GM21447 (cell line): ENCODE results near the gene EPHX1.

Experiments
- ATAC-seq: cut with Tn5 transposase; IDR thresholded peaks from one replicate; pipeline ENCODE4 v1.9.1; 2021; ENCODE audit not compliant: unreplicated experiment

EPHX1 gene

DNA sequence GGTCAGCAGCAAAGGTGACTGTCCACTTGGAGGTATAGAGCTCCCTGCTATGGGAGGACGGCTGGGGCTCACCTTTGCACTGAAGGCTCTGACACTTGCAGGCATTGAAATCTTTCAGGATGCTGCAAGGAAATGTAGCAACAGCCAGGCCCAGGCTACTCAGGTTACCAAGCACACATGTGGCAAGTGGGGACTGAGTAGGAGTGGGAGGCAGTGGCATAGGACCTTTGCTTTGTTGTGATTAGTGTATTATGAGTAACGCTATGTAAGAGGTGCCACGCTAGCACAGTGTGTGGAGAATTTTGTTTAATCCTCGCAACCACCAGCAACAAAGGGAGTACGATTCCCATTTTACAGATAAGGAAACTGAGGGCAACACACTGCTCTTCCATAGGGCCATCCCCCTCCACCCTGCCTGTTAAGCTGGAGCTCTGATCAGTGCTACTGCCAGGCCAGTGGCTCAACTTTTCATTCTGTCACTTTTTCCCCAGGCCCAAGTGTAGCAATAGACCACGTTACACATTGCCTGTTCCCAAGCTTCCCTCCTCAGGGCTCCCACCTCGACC is 51.0 kb downstream of the EPHX1 start:
- ATAC-seq: no peak

- no peak for ATAC-seq
These were observed 52.1 kb downstream of the EPHX1 start for GRCh38 chr1:225861834-225862580.

DNA sequence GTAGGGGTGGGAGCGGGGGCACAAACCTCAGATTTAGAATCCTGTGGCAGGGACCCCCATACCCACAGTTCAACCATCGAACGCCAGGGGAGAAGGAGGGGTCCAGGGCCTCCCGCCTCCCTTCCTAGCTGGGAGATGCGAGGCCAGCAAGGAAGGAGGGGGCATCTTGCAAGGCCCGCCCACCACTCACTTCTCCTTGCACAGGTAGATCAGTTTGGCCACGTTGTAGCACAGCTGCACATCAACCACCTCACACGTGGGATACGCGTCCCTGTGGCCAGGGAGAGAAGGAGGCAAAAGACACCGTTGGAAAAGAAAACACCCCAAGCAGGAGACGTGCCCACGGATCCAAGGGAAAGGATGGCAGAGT is 52.6 kb downstream of the EPHX1 start:
- ATAC-seq: no peak

DNA sequence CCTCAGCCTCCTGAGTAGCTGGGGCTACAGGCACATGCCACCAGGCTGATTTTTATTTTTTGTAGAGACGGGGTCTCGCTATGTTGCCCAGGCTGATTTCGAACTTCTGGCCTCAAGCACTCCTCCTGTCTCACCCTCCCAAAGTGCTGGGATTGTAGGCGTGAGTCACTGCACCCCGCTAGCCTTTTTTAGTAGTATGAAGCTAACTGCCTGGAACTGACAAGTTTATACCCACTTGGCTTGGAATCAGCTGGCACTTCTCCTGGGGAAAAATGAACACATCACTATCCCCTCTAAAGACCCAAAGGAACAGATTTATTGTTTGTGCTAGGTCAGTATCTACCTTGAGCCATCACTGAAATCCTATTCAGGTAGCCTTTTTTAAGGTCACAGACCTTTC is 53.2 kb downstream of the EPHX1 start:
- ATAC-seq: no peak

GRCh38 chr1:225865514-225865913 is 55.6 kb downstream of the EPHX1 start:
- no peak for ATAC-seq

GRCh38 chr1:225866061-225866837 is 56.3 kb downstream of the EPHX1 start:
- no peak for ATAC-seq

GRCh38 chr1:225866981-225867380 is 57.1 kb downstream of the EPHX1 start:
- ATAC-seq: no peak

DNA sequence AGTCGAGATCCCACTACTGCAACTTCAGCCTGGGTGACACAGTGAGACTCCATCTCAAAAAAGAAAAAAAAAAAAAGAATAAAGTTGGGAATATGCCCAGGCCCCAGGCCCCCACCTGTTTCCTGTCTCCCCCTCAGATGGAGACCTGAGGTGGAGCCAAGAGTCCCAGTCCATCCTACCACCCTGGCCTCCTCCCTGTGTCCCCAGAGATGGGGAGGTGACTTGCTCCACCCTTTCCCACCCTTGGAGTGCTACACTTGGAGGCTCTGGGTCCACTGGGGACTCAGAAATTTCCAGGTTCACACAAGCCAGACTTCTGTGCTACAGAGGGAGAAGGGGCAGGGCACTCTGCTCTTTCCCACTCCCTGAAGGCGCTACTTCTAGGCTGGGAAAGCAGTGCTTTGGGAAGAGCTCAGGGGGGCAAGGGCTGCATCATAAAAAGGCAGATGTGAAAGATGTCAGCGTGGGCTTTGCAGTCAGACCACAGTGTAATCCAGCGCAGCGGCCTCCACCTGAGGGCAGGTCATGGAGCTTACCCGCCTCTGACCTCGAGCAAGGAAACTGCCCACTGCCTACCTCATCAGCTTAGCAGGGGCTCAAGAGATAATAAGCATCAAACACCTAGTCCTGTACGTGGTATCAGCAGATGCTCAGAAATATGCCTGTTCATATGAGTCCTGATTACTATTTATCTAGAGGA is 58.9 kb downstream of the EPHX1 start:
- ATAC-seq: no peak

- ATAC-seq: no peak
These were observed 61.0 kb downstream of the EPHX1 start for GRCh38 chr1:225870911-225871310.

DNA sequence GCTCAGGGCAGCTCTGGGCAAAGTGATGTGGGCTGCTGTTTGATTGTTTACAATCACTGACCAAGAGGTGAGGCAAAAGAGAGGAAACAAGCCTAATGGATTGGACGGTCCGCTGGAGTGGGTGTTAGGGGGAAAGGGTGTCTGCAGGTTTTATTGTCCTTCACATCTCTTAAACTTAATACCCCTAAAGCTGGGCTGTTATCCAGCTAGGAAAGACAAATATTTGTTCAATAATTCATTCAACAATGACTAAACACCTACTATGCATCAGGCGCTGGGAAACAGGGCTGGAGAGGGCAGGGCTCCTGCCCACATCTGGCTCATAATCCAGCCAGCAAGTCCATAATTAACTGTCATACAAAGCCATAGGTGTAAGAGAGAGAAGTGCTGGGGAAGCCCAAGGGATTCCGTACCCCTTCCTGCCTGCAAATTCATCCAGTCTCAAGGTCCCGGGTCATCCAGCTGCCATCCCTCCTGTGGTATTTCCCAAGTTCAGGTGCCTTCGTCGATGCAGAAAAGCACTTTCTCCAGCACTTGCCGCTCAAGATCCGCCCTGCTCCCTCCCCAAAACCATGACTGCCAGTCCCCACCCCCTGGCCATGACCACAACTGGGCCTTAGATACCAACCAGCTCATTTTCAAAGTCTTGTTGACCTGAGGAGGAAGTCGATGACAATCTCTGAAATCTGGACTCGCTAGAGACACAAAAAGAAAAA is 61.6 kb downstream of the EPHX1 start:
- ATAC-seq: no peak

GRCh38 chr1:225872075-225872430 is 62.1 kb downstream of the EPHX1 start:
- no peak for ATAC-seq

DNA sequence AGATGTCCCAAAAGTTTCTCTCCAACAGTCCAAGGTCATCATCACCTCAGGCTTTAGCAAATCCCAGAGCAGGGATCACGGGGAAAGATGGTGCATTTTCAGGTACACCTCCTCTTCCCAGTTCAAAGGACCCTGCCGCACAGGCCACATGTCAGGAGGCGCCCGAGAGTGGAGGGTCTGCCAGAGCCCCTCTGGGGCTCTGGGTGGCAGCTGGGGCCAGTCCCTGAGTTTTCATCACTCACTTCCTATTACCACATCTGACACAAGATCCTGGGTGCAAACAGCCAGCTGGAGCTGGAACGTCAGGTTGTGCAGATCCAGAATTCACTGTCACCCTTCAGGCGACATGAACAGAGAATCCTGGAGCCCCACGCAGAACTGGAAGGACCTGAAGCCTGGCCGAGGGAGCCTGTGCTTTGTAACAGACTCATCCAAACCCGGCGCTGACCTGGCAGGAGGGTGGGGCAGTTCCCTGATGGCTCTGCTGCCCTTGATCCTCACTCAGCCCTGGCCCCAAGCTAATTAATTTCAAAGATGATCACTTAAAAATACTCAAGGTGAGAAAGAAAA is 63.4 kb downstream of the EPHX1 start:
- ATAC-seq: no peak

DNA sequence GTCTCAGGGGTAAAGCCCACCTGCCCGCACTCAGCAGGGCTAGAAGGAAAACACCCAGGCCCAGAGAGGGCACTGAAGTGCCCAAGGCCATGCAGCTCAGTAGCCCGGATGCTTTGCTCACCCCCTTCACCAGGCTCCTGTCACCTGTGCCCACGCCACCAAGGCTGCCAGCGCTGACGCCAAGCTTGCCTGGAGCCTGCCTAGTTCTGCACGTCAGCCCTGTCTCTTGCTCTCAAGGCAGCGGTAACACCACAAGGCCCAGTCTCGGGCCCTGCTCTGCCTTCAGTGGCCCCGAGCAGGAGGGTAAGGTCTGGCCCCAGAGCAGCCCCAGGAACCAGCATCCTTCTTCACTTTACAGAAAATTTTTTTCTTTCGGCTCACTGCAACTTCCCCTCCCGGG is 64.5 kb downstream of the EPHX1 start:
- ATAC-seq: no peak

- ATAC-seq: no peak
These were observed 65.3 kb downstream of the EPHX1 start for GRCh38 chr1:225875044-225875815.

- ATAC-seq: no peak
These were observed 67.1 kb downstream of the EPHX1 start for GRCh38 chr1:225876900-225877510.

DNA sequence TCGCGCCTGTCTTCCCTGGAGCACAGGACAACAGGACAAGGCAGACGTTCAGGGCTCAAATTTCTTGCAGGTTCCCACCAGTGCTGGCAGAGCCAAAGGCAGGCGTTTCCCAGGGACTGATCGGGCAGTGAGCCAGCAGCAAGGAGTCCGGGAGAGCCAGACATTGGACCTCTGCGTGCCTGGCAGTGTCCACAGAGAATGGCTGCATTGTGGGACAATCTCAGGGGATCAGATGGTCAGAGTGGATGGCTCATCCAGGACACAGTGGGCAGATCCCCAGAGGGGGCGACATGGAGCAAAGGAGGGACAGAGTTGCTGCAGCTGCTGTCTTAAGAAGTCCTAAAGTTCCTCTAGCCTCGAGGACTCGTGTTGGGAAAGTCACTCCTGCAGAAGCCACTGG is 67.7 kb downstream of the EPHX1 start:
- no peak for ATAC-seq

- ATAC-seq: no peak
These were observed 68.4 kb downstream of the EPHX1 start for GRCh38 chr1:225878282-225878681.

DNA sequence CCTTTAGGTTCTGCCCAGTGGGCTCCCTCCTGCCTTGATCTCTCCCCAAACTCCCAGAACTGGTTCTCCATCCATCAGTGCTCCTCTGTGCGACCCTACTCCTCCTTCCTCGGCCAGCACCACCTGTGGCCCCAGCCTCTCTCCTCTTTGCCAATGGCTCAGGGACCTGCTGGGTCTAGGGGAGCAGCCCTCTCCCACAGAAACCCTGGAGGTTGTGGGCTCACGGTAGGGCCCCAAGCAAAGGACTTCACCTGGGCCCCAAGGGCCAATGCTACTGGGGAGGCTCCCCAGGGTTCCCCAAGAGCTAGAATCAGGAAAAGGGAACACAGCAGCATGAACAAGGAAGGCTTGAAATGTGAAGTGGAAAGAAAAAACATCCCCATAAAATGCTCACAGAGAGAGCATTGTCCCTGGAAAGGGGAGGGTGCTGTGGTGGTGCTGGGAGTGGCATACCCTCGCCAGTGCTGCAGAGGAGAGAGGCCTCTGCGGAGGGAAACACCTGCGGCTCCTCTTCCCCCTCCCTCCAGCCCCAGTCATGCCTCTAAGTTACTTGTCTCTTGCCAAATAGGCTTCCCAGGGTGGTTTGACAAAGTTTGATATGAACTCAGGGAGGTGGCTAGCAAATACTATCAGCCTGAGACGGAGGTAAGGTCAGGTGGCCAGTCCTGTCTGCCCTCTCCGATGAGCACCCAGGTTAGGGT is 69.7 kb downstream of the EPHX1 start:
- no peak for ATAC-seq

DNA sequence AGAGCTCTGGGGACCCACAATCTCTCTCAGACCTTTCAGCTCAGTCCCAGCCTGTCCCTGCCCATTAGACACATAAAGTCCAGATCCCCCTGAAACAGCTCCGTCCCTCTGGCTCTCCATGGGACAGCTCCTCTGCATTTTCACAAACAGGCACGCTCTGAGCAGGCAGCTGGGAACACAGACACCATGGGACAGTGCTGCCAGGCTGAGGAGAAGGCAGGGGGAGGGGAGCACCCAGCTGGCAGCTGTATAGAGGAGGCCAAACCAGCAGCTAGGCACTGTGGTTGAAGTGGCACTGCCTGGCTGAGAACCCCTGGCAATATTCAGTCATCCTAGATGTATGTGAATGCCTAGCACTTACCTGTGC is 70.3 kb downstream of the EPHX1 start:
- no peak for ATAC-seq
